ENCODE measurements around the gene KCNK15. TPM values are rescaled to one million over a fixed set of nuclear protein-coding genes. Genes with fewer than 3 reads are reported as not detected.

KCNK15 gene
- total RNA-seq, 1 donor from 2014 or later = 1.5 TPM

DNA sequence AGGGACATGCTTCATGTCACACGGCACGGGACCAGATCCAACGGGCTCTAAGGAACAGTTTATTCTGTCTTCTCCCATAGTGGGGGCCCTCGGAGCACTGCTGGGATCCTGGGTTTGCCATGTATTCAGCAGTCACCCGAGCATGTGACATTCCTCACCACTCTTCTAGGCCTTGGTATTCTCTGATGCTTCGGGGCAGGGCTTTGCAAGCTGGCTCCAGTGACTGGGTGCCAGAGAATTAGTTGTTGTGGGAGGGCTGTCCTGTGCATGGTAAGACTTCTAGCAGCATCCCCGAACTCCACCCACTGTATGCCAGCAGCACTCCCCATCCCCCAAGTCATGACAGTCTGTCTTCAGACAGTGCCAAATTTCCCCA is 25.1 kb upstream of the KCNK15 start:
- Histone ChIP-seq H3K4me3 (no peak overlapping the region), H3K27ac (peak overlapping the region; percentile 92)
- intact Hi-C loops (cut with DNase I) = no loop called here

DNA sequence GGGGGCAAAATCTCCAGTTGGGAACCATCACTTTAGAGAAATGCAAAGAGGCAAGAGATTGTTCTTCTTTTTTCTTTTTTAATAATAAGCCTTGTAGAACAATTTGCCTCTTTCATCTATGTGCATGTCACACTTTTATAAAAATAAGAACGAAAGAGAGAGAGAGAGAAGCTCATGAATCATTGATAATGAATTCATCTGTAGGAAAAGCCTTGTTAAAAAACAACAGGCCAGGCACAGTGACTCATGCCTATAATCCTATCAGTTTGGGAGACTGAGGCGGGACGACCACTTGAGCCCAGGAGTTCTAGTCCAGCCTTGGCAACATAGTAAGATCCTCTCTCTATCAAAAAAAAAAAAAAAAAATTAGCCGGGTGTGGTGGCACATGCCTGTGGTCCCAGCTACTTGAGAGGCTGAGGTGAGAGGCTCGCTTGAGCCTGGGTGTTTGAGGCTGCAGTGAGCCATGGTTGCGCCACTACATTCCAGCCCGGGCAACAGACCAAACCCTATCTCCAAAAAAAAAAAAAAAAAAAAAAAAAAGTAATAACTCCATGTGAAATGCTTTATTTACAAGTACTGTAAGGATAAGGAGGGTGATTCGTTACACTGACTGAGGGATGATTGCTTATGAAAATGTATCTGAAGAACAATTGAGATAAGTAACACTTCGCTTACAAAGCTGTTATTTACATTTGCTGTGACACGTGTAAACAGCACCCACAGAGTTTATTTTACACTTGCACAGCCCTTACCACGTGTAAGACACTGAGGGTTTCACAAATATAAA is 24.5 kb upstream of the KCNK15 start:
- Histone ChIP-seq H3K4me3 (no peak overlapping the region), H3K4me1 (peaks cover 44% of the 10 kb centered on the region), H3K27ac (peak overlapping the region; percentile 92), H3K9me3 (no peaks in the 10 kb centered on the region), H3K36me3 (no peaks in the 10 kb centered on the region), H3K27me3 (no peaks in the 10 kb centered on the region)
- TF ChIP-seq, protein P1, sequence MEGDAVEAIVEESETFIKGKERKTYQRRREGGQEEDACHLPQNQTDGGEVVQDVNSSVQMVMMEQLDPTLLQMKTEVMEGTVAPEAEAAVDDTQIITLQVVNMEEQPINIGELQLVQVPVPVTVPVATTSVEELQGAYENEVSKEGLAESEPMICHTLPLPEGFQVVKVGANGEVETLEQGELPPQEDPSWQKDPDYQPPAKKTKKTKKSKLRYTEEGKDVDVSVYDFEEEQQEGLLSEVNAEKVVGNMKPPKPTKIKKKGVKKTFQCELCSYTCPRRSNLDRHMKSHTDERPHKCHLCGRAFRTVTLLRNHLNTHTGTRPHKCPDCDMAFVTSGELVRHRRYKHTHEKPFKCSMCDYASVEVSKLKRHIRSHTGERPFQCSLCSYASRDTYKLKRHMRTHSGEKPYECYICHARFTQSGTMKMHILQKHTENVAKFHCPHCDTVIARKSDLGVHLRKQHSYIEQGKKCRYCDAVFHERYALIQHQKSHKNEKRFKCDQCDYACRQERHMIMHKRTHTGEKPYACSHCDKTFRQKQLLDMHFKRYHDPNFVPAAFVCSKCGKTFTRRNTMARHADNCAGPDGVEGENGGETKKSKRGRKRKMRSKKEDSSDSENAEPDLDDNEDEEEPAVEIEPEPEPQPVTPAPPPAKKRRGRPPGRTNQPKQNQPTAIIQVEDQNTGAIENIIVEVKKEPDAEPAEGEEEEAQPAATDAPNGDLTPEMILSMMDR (IDR thresholded peaks at IDR 0.05) = no peak
- TF ChIP-seq POLR2AphosphoS5 (IDR thresholded peaks at IDR 0.05; ENCODE audit: insufficient read depth in 1 of 2, low read depth in 1 of 2) = peak in 1 of 2 donors; percentile 68
- no peak for DNase-seq (ENCODE audit: extremely low spot score in 2 of 2)
- intact Hi-C loops (cut with DNase I) = no loop called here

More for the DNA sequence above, 25.1 kb upstream of the KCNK15 start:
- peaks cover 50% of the 10 kb centered on the region for H3K4me1 ChIP-seq
- no peaks in the 10 kb centered on the region for H3K9me3 ChIP-seq
- DNase-seq (ENCODE audit: extremely low spot score in 2 of 2) = no peak
- TF ChIP-seq POLR2AphosphoS5 (IDR thresholded peaks at IDR 0.05; ENCODE audit: insufficient read depth in 1 of 2, low read depth in 1 of 2) (no peak), POLR2A (IDR thresholded peaks at IDR 0.05) (no peak)
- TF ChIP-seq, protein P1 (IDR thresholded peaks at IDR 0.05) = no peak
- H3K27me3 ChIP-seq = no peaks in the 10 kb centered on the region
- H3K36me3 ChIP-seq = no peaks in the 10 kb centered on the region

DNA sequence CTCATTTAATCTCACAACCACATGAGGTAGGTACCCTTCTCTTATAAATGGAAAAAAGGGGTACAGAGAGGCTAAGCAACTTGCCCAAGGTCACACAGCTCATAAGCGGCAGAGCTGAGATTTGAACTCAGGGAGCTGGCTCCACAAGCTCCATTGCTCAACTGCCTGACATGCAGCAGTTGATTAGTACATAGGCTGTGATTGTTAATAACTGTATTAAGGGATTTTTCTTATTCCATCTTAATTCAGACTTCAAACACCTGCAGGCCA is 23.9 kb upstream of the KCNK15 start:
- Histone ChIP-seq H3K4me1 (peaks cover 39% of the 10 kb centered on the region), H3K27ac (peak overlapping the region; percentile 92), H3K36me3 (no peaks in the 10 kb centered on the region), H3K9me3 (no peaks in the 10 kb centered on the region), H3K27me3 (no peaks in the 10 kb centered on the region), H3K4me3 (no peak overlapping the region)
- DNase-seq (ENCODE audit: extremely low spot score in 2 of 2) = no peak
- intact Hi-C loops (cut with DNase I) = no loop called here
- TF ChIP-seq POLR2AphosphoS5 (IDR thresholded peaks at IDR 0.05; ENCODE audit: insufficient read depth in 1 of 2, low read depth in 1 of 2) = no peak
- no peak for TF ChIP-seq POLR2A (IDR thresholded peaks at IDR 0.05)
- TF ChIP-seq, protein P1 (IDR thresholded peaks at IDR 0.05) = no peak

DNA sequence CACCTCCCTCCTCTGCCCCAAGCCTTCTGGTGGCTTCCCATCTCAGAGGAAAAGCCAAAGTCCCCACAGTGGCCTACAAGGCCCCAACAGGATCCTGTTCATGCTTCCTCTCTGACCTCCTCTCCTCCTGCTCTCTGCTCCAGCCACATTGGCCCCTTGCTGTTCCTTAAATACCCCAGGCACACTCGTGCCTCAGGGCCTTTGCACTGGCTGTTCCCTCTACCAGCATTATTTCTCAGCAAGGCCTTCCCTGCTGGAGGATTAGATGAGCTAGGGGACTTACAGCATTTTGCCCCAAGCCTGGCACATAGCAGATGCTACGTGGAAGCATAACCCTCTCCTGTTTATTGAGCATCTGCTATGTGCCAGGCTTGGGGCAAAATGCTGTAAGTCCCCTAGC is 22.7 kb upstream of the KCNK15 start:
- Histone ChIP-seq H3K4me1 (peaks cover 27% of the 10 kb centered on the region), H3K9me3 (no peaks in the 10 kb centered on the region)
- TF ChIP-seq, protein P1 (IDR thresholded peaks at IDR 0.05) = no peak
- TF ChIP-seq POLR2AphosphoS5 (IDR thresholded peaks at IDR 0.05; ENCODE audit: insufficient read depth in 1 of 2, low read depth in 1 of 2) = no peak
- TF ChIP-seq POLR2A (IDR thresholded peaks at IDR 0.05) = no peak

DNA sequence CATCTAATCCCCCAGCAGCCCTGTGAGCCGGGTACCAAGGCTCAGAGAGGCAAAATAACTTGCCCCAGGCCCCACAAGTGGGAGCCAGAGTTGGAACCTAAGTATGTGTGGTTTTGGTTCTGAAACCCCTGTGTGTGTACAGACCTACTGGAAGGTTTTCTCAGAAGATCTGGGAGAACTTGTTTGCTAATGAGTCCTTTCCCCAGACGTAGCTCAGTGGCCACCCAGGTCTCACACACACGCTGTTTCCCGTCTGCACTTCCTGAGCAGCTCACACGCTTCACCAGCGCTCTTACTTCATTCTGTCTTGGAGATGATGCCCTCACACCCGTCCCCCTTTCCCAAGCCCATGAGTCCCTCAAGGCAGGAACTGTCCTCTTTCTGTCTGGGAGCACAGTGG is 22.3 kb upstream of the KCNK15 start:
- DNase-seq (ENCODE audit: extremely low spot score in 2 of 2) = no peak
- H3K27ac ChIP-seq = peak overlapping the region; percentile 92
- H3K27me3 ChIP-seq = no peaks in the 10 kb centered on the region
- peaks cover 29% of the 10 kb centered on the region for H3K4me1 ChIP-seq
- H3K36me3 ChIP-seq = no peaks in the 10 kb centered on the region
- TF ChIP-seq POLR2A (IDR thresholded peaks at IDR 0.05) (no peak), POLR2AphosphoS5 (IDR thresholded peaks at IDR 0.05; ENCODE audit: insufficient read depth in 1 of 2, low read depth in 1 of 2) (no peak)
- TF ChIP-seq, protein P1 (IDR thresholded peaks at IDR 0.05) = no peak
- H3K9me3 ChIP-seq = no peaks in the 10 kb centered on the region
- no peak overlapping the region for H3K4me3 ChIP-seq
- intact Hi-C loops (cut with DNase I) = no loop called here

More for the DNA sequence above, 22.7 kb upstream of the KCNK15 start:
- H3K36me3 ChIP-seq = no peaks in the 10 kb centered on the region
- H3K27me3 ChIP-seq = no peaks in the 10 kb centered on the region
- intact Hi-C loops (cut with DNase I) = no loop called here
- no peak for DNase-seq (ENCODE audit: extremely low spot score in 2 of 2)
- H3K4me3 ChIP-seq = no peak overlapping the region
- peak overlapping the region; percentile 92 for H3K27ac ChIP-seq

Measured in vagina (tissue), 2 donors.